ENCODE data around the gene PCSK4. TPM values are rescaled to one million over a fixed set of nuclear protein-coding genes. Genes with fewer than 3 reads are reported as not detected.

Gene PCSK4
- total and polyA plus RNA-seq, 9 of the 15 experiments (the other 6 are each of a cell fraction or from before 2014, with no cell fraction given) = 0.01 to 9.1 (median 2.1) TPM; not detected in 1

DNA sequence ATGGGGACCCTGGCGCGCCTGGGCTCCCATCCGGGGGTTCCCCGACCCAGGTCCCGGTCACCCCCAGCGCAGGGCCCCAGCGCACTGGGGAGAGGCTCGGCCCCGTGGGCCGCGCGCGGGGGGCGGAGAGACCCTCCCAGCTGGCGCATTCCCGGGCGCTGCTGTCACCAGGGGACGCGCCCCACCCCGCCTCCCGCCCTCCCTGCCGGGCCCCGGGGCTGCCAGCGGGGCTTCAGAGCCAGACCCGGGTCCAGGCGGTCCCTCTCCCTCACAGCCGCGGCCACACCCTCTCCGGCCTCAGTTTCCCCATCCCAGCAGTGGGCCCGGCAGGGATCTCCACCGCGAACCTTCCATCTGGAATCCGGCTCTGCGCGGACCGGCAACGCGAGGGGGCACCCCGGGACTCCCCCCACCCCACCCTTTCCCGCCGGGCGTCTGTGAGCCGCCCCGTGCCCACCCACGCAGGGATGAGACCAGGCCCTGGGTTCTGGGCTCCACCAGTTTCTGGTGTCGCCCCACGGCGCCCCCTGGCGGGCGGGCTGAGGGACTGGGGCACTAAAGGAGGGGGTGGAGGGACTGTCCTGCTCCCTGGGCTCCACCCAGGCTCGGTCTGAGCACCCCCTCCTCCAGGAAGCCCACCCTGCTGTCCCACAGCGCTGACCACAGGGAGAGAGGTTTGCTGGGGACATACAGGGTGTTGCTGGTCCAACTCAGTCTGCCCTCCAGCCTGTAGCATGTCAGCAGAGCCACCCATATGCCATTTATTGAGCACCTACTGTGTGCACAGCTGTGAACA is 23.5 kb upstream of the PCSK4 start (continued):
- TF ChIP-seq C11orf30 (IDR thresholded peaks at IDR 0.05; ENCODE audit: low read depth) (no peak), ZZZ3 (IDR thresholded peaks at IDR 0.05) (no peak), YY1 (IDR thresholded peaks at IDR 0.05; ENCODE audit: borderline replicate concordance in 1 of 3, control insufficient read depth in 1 of 3, extremely low read depth in 1 of 3, insufficient read depth in 3 of 3, insufficient read length in 1 of 3, insufficient replicate concordance in 2 of 3, low read depth in 1 of 3, low read length in 2 of 3) (peak in 2 of 3 experiments; percentile 17 to 29), ATF7 (IDR thresholded peaks at IDR 0.05) (no peak), ZBTB7A (IDR thresholded peaks at IDR 0.05; ENCODE audit: borderline replicate concordance, control insufficient read depth, low read depth, low read length) (peak; percentile 86), JUNB (CRISPR knock-in tag; conservative IDR thresholded peaks at IDR 0.05) (no peak), PURB (CRISPR knock-in tag; IDR thresholded peaks at IDR 0.05; ENCODE audit: low read depth) (no peak), IFI16 (CRISPR knock-in tag; IDR thresholded peaks at IDR 0.05) (no peak), SUPT5H (IDR thresholded peaks at IDR 0.05) (no peak), ZNF57 (CRISPR knock-in tag; IDR thresholded peaks at IDR 0.05) (no peak), GTF2A2 (tag; IDR thresholded peaks at IDR 0.05) (no peak), ZNF140 (CRISPR knock-in tag; IDR thresholded peaks at IDR 0.05) (no peak)
- TF ChIP-seq, protein P1, sequence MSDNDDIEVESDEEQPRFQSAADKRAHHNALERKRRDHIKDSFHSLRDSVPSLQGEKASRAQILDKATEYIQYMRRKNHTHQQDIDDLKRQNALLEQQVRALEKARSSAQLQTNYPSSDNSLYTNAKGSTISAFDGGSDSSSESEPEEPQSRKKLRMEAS (CRISPR knock-in tag; IDR thresholded peaks at IDR 0.05) = 0 out of 2 replicates have a peak, but pooled peaks have one; percentile 12
- TF ChIP-seq, protein P2, sequence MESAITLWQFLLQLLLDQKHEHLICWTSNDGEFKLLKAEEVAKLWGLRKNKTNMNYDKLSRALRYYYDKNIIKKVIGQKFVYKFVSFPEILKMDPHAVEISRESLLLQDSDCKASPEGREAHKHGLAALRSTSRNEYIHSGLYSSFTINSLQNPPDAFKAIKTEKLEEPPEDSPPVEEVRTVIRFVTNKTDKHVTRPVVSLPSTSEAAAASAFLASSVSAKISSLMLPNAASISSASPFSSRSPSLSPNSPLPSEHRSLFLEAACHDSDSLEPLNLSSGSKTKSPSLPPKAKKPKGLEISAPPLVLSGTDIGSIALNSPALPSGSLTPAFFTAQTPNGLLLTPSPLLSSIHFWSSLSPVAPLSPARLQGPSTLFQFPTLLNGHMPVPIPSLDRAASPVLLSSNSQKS (CRISPR knock-in tag; IDR thresholded peaks at IDR 0.05) = no peak
- TF ChIP-seq, protein P3, sequence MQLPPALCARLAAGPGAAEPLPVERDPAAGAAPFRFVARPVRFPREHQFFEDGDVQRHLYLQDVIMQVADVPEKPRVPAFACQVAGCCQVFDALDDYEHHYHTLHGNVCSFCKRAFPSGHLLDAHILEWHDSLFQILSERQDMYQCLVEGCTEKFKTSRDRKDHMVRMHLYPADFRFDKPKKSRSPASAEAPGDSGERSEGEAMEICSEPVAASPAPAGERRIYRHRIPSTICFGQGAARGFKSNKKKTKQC (CRISPR knock-in tag; IDR thresholded peaks at IDR 0.05) = no peak
- TF ChIP-seq, protein P4, sequence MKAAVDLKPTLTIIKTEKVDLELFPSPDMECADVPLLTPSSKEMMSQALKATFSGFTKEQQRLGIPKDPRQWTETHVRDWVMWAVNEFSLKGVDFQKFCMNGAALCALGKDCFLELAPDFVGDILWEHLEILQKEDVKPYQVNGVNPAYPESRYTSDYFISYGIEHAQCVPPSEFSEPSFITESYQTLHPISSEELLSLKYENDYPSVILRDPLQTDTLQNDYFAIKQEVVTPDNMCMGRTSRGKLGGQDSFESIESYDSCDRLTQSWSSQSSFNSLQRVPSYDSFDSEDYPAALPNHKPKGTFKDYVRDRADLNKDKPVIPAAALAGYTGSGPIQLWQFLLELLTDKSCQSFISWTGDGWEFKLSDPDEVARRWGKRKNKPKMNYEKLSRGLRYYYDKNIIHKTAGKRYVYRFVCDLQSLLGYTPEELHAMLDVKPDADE (conservative IDR thresholded peaks at IDR 0.05; ENCODE audit: control insufficient read depth, low read depth, low read length) = no peak
- TF ChIP-seq, protein P5, sequence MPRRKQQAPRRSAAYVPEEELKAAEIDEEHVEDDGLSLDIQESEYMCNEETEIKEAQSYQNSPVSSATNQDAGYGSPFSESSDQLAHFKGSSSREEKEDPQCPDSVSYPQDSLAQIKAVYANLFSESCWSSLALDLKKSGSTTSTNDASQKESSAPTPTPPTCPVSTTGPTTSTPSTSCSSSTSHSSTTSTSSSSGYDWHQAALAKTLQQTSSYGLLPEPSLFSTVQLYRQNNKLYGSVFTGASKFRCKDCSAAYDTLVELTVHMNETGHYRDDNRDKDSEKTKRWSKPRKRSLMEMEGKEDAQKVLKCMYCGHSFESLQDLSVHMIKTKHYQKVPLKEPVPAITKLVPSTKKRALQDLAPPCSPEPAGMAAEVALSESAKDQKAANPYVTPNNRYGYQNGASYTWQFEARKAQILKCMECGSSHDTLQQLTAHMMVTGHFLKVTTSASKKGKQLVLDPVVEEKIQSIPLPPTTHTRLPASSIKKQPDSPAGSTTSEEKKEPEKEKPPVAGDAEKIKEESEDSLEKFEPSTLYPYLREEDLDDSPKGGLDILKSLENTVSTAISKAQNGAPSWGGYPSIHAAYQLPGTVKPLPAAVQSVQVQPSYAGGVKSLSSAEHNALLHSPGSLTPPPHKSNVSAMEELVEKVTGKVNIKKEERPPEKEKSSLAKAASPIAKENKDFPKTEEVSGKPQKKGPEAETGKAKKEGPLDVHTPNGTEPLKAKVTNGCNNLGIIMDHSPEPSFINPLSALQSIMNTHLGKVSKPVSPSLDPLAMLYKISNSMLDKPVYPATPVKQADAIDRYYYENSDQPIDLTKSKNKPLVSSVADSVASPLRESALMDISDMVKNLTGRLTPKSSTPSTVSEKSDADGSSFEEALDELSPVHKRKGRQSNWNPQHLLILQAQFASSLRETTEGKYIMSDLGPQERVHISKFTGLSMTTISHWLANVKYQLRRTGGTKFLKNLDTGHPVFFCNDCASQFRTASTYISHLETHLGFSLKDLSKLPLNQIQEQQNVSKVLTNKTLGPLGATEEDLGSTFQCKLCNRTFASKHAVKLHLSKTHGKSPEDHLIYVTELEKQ (CRISPR knock-in tag; IDR thresholded peaks at IDR 0.05) = no peak
- TF ChIP-seq, protein P6, sequence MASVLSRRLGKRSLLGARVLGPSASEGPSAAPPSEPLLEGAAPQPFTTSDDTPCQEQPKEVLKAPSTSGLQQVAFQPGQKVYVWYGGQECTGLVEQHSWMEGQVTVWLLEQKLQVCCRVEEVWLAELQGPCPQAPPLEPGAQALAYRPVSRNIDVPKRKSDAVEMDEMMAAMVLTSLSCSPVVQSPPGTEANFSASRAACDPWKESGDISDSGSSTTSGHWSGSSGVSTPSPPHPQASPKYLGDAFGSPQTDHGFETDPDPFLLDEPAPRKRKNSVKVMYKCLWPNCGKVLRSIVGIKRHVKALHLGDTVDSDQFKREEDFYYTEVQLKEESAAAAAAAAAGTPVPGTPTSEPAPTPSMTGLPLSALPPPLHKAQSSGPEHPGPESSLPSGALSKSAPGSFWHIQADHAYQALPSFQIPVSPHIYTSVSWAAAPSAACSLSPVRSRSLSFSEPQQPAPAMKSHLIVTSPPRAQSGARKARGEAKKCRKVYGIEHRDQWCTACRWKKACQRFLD (CRISPR knock-in tag; IDR thresholded peaks at IDR 0.05) = no peak
